Amniotic epithelial cell (primary cell): Measurements from ENCODE around the gene NXPE3.
A peak's percentile ranks its signal among the peaks of the same experiment; 100 is the strongest.

ENCODE experiments used
- DNase-seq: peaks from one replicate; pipeline ENCODE4 v3.0.0-alpha.2; 2010; ENCODE audit warnings: low read depth

Gene NXPE3

GRCh38 chr3:101803173-101803782 lies 24.3 kb downstream of the NXPE3 start:
- DNase-seq, result peak; percentile 77

GRCh38 chr3:101803939-101804338 lies 24.9 kb downstream of the NXPE3 start:
- no peak for DNase-seq

- DNase-seq, result no peak
Measured at GRCh38 chr3:101806491-101806890, 27.5 kb downstream of the NXPE3 start.

DNA sequence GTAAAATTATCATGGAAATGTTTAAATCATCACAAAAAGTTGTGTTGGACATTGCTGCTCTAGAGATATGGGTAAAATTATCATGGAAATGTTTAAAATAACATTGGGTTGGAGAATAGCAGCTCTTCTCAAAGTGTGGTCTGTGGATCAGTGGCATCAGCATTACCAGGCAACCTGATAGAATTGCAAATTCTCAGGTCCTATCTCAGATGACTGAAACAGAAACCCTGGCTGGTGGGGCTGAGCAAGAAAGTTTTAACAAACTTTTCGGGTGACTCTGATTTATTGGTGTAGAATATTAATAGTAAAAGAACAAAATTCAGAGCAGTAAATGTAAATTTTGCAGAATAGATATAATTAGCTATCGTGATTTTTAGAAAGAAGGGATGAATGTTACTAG lies 28.9 kb downstream of the NXPE3 start:
- DNase-seq, result no peak

DNA sequence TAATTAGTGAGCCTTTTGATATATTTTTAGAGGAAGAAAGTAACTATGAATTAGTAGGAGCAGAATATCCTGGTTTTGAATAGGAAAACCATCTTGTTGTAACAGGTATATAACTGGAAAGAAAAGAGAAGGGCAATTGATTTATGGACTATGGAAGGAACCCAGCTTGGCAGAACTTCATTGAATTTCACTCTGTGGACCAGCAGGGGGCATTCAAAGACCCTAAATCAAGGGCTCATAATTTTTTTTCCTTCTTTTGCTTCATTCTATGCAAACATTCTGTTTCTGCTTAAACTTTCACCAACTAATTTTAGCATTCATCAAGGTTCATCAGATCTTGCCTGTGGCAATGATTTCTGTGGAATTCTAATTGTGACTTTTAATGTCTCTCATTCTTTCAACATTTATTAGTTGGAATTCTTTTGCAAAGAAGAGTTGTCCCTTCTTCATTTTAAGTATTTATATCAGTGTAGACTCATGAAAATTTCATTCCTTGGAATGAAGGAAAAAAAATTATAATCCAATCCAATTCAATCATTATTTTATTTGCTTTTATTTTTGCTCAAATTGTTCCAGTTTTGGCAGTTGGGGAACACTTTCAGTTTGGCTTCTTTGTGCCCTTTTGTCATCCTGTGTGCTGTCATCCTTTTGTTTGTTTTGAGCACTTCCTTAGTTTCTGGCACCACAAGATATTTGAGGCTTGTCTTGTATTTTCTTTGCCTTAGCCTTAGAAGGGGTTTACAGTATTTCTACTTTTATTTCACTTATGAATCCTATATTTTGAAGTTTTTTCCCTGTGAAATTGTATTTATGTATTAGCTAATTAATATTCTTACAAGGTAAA lies 30.4 kb downstream of the NXPE3 start:
- DNase-seq, result peak; percentile 55

DNA sequence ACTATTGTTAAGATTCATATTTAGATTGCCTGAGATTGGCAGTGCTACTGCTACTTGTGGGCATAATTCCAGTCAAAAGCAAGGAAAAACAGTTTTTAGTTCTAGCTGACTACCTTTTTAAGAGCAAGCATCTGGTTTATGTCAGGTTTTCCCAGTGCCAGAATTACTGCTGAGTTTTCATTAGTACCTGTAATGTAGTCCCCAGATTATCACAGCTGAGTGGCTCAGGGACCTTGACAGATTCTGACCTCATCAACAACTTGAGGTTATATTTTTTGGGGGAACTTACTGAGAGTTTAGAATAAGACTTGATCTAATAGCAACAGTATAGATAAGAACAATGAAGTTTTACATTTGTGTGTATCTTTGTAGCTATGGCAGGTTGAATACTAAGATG lies 31.0 kb downstream of the NXPE3 start:
- DNase-seq, result no peak

DNA sequence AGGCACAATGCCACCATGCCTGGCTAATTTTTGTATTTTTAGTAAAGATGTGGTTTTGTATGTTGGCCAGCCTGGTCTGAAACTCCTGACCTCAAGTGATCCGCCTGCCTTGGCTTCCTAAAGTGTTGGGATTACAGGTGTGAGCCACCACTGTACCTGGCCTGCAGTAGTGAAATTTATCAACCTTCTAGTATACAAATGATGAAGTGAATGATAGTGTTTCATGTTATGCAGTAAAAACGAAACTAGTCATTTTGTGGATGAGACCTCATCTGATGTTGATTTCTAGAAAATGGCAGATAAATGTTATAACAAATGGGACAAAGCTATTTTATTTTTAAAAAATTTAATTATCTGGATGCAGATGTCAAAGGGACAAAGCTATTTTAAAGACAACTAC lies 32.9 kb downstream of the NXPE3 start:
- no peak for DNase-seq

- no peak for DNase-seq
Measured at GRCh38 chr3:101812895-101813294, 33.9 kb downstream of the NXPE3 start.

DNA sequence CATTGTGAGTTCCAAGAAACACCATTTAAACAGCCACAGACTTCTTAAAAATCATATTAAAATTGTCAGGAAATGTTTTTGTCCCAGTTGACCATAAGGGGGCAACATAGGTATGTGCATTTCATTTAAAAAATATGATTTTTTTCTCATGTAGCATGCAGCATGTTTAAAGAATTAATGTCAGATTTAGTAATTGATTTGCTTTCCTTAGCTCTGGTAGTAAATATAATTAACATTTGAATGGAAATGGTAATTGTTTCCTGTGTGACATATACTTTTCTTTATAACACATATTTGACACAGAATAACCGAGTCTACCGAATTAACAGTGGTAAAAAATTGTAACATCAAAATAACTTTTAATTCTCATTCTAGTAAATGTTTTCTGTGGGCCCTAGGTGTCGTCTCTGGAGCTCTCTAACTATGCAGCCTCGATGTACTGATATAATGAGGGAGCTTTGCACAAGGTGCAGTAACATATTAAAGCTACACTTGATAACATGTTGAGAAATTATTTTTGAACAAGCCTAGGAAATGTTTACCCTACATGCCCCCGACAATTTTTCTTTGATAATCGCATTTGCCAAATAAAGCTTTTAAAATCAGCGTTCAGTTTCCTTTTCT lies 34.9 kb downstream of the NXPE3 start:
- peak; percentile 49 for DNase-seq

DNA sequence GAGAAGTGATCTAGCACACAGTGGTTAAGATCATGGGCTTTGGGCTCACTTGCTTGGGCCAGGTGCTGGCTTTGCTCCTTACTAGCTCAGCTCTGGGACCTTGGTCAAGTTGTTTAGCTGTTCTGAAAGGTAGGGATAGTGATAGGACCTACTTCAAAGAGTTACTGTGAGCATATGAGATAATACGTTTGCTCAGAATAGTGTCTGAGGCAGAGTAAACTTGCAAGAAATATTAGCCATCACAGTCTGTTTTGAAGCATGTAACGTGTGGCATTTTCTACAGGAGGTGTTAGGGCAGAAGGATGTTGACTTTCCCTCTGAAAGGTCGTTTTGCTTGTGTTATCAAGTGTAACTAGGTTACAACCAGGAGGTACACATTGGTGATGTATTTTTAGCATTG lies 35.8 kb downstream of the NXPE3 start:
- DNase-seq, result no peak

DNA sequence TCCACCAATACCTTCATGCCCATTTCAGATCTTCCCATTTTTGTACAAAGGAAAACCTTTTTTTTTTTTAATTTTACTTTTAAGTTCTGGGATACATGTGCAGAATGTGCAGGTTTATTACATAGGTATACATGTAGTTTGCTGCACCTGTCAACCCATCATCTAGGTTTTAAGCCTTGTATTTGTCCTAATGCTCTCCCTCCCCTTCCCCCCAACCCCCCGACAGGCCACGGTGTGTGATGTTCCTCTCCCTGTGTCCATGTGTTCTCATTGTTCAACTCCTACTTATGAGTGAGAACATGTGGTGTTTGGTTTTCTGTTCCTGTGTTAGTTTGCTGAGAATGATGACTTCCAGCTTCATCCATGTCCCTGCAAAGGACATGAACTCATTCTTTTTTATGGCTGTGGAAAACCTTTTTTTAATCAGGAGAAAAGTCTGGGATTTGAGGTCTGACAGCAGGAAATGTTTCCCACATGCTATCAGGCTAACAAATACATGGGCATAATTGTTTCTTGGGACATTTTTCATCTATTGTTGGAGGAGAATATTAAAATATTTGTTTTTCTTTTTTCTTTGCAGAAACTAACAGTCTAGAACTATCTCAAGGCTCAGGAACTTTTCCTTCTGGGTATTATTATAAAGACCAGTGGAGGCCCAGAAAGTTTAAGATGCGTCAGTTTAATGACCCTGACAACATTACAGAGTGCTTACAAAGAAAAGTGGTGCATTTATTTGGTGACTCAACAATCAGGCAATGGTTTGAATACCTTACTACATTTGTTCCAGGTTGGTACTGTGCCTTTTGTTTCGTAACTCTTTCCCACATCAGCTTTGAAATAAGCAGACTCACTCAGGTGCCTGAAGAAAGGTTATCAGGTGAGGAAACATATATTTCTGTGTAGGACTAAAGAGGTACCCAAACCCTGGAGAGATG lies 37.5 kb downstream of the NXPE3 start:
- DNase-seq, result no peak

DNA sequence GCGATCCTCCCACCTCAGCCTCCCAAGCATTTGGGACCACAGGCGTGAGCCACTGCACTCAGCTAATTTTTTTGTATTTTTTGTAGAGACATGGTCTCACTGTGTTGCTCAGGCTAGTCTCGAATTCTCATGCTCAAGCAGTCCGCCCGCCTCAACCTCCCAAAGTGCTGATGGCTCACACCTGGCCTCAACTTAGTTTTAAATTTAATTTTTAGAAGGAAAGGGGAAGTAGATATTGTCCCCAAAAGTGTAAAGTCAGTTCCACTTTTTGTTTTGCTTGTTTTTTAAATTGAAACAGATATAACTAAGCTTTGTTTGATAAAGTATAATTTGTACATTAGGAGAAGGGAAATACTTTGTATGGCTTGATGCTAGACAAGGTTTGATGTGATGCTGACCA lies 39.0 kb downstream of the NXPE3 start:
- no peak for DNase-seq

- DNase-seq, result peak; percentile 35
Measured at GRCh38 chr3:101819649-101820206, 40.7 kb downstream of the NXPE3 start.

- DNase-seq, result no peak
Measured at GRCh38 chr3:101821503-101821902, 42.5 kb downstream of the NXPE3 start.

- DNase-seq, result peak; percentile 91
Measured at GRCh38 chr3:101823525-101823924, 44.5 kb downstream of the NXPE3 start.

DNA sequence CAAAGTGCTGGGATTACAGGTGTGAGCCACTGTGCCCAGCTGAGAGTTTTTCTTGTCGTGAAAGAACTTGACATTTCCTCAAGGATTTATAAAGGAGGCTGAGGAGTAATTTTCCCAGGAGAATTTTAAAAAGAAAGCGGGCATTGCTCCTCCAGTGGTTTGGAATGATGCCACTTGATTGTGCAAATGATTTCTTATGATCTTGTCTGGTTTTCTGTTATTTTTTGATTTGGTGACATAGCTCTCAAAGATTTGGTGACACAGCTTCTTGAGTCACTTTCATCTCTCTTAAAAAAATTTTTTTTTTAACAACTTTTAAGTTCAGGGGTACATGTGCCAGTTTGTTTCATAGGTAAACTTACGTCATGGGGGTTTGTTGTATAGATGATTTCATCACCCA lies 45.7 kb downstream of the NXPE3 start:
- DNase-seq, result peak; percentile 64

DNA sequence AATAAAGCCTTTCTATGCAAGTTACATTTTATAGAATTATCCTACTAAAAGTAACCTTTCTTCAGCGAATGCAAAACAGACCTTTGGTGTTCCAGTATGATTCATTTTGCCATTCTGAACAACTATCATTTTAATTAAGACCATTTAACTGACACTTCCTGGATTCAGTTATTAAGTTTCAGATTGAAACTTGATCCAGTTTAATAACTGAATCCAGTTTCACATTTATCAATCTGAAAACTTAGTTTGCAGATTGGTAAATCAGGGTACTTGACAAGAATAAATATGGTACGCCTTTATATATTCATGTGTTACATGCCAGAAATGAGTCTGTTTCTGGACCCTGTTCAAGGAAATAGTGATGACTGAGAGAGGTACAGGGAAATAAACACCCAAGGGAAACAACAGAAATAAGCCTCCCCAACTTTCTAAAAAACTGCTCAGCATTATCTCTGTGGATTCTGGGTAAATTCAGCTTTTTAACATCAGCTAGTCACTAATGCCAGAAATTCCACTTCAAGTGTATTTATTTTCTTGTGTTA lies 47.0 kb downstream of the NXPE3 start:
- no peak for DNase-seq

DNA sequence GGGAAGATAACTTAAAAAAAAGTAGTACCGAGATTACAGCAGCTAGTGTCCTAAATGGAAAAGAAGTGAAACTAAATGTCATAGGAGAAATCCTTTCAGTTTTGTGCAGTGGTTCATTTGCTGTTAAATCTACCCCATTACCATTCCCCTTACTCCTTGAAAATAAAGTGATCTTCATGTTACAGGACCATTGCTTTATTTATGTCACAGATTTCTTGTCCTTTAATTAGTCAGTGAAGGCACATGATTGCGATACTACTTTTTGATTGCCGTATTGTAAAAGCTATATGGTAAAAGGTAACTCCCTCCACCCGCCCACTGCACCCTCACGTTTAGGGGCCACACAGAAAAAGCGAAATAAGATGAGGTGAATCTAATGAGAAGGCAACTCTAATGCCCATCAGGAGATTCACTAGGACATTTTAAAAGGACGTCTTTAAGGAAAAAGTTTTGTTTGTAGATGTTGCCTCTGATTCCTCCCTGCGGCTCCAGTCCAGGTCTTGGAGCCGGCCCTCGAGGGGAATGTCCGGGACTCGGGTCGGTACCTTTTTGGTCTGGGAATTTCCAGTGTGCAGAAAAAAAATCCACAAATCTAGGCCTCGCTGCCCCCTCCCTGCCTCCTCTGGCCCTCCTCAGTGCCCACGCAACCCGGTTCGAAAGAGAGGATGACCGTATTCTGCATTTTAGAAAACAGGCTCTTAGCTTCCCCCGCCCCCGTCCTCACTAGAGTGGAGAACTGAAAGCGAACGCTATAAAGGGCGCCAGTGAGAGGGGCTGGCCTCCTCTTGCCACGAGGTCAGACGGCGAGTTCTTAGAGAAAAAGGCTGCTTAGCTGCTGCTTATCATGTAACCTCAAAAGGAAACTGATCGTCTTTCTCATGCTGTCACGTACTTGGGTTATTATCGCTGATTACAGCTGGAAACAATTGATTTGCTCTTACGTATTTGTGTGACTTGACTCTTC lies 48.5 kb downstream of the NXPE3 start:
- peak; percentile 88 for DNase-seq

- no peak for DNase-seq
Measured at GRCh38 chr3:101828276-101828675, 49.3 kb downstream of the NXPE3 start.

DNA sequence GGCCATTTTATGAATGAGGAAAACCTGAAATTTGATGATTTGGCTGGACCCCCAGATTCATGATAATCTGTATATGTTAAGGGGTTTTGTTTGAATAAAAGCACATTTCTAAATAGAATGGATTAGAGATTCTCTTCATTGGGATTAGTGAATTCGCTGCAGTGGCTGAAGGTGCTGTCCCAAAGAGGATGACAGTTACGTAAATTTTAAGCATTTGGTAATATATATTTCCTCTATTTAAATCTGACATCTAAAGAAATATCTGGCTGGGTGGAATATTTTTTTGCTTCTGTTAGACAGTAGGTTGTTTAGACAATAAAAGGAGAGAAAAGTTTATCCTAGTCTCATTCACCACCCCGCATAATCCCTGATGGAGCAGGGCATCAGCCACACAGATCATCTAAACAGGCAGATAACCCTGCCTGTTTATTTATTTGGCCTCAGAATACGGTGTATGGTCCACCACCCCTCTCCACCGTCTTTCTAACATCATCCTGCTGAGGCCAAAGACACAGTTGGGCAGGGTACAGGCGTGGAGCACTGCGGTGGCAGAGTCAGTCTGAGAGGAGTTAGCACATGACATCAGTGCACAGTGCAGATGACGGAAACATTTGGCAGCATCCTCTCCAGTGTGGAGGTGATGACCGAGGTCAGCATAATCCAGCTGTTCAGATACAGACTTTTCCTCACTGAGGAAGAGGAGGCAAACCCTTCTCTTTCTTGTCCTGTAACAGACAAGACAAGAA lies 49.9 kb downstream of the NXPE3 start:
- DNase-seq, result peak; percentile 61
